IMR-90 (cell line): ENCODE data around the gene PPP1R8.

Experiments
- BHLHE40 ChIP-seq: fragments of 150-350 bp; IDR thresholded peaks from 2 replicates; pipeline ENCODE4 v1.6.1; 2016; ENCODE audit warnings: mild to moderate bottlenecking, low read depth, low read length
- CTCF ChIP-seq: conservative IDR thresholded peaks from 2 replicates; pipeline ENCODE4 v1.5.1; 2012; ENCODE audit warnings: mild to moderate bottlenecking, low read depth, low read length, improper control_type of control experiment
- ELK1 ChIP-seq: fragments of 150-350 bp; IDR thresholded peaks from 2 replicates; pipeline ENCODE4 v1.6.1; 2016; ENCODE audit warnings: low read depth, mild to moderate bottlenecking, low read length, moderate library complexity, borderline replicate concordance
- MAFK ChIP-seq: IDR thresholded peaks from 2 replicates; pipeline ENCODE4 v1.6.1; 2012; ENCODE audit warnings: low read depth, low read length, improper control_type of control experiment
- MAZ ChIP-seq: IDR thresholded peaks from 2 replicates; pipeline ENCODE4 v1.6.1; 2012; ENCODE audit warnings: low read depth, mild to moderate bottlenecking, low read length, improper control_type of control experiment, moderate library complexity, borderline replicate concordance
- POLR2A ChIP-seq: IDR thresholded peaks from 2 replicates; pipeline ENCODE4 v1.6.1; 2012; ENCODE audit warnings: mild to moderate bottlenecking, low read depth, low read length
- RCOR1 ChIP-seq: IDR thresholded peaks from 2 replicates; pipeline ENCODE4 v1.6.1; 2012; ENCODE audit warnings: mild to moderate bottlenecking, low read length, improper control_type of control experiment; ENCODE audit not compliant: insufficient replicate concordance
- SMC3 ChIP-seq: fragments of 150-350 bp; IDR thresholded peaks from 2 replicates; pipeline ENCODE4 v1.6.1; 2016; ENCODE audit warnings: low read depth, mild to moderate bottlenecking, antibody characterized with exemption, low read length, moderate library complexity
- USF2 ChIP-seq: fragments of 150-350 bp; IDR thresholded peaks from 2 replicates; pipeline ENCODE4 v1.6.1; 2017; ENCODE audit warnings: mild to moderate bottlenecking, antibody characterized with exemption, low read length, low read depth

- TF ChIP-seq CTCF (no peak), POLR2A (no peak), SMC3 (no peak), MAFK (no peak), ELK1 (no peak), BHLHE40 (no peak), USF2 (no peak), MAZ (no peak), RCOR1 (no peak)
Observed at GRCh38 chr1:27824411-27824810, 6.2 kb upstream of the PPP1R8 start.
